ENCODE data around the gene ECE2.

ECE2 gene

DNA sequence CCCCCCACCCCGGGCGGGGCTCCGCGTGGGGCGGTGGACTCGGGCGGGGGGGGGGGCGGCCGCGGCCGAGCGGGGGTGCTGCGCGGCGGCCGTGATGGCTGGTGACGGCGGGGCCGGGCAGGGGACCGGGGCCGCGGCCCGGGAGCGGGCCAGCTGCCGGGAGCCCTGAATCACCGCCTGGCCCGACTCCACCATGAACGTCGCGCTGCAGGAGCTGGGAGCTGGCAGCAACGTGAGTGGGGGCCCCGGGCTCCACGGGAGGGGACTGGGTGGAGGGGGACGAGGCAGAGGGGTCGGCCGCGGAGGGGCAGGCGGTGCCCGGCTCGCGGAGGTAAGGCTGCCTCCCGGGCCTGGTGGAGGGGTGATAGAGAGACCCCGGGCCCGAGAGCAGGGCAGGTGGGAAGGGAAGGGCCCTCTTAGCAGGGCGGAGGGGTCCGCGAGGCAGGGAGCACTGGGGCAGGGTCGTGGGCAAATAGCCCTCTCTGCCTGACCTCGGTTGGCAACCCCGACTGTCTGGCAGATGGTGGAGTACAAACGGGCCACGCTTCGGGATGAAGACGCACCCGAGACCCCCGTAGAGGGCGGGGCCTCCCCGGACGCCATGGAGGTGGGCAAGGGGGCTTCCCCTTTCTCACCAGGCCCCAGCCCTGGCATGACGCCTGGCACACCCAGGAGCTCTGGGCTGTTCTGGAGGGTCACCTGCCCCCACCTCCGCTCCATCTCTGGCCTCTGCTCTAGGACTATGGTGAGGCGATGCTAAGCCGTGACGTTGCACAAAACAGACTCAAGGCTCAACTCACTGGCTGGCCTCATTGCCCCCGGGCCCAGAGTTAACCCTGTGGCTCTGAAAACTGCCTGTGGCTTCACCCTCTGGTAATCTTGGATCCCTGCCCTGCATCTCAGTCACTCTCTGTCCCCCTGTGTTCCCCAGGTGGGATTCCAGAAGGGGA, at the start of gene ECE2:
TSS of gene ECE2 (plus strand) at position 62 of the 950 bp plus-strand sequence. CDS start at position 194, 132 bp downstream.
- DNase-seq, result no peak

GRCh38 chr3:184227481-184227935, 48.3 kb upstream of the ECE2 start:
- peak; percentile 40 to 49 for DNase-seq

GRCh38 chr3:184228376-184229137, 47.3 kb upstream of the ECE2 start:
- no peak for DNase-seq

GRCh38 chr3:184229394-184230080, 46.3 kb upstream of the ECE2 start, which contains the start of gene VWA5B2:
TSS of gene VWA5B2 (plus strand) at chr3:184229585. CDS start at chr3:184230529, 944 bp downstream.
- peak; percentile 45 to 60 for DNase-seq

DNA sequence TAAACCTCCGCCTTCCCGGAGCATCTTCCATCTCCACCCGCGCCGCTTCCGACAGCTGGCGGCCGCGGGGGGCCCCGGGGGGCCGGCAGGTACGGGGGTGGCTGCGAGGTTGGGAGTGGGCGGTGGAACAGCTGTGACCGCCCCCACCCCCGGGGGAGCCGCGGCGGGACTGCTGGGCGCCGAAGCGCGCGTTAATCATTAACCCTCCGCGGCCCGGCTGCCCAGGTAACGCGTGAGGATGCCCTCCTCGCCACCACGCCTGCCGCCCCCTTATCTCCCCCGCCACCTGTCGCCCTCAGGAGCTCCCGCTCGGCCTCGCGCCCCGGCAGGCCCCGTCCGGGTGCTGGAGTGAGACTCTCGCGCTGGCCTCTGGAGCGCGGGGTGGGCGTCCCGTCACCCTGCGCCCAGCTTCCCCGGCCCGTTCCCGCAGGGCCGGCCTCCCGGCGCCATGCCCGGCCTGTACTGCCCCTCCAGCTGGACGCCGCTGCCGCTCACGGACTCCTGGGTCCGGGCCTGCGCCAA, 45.7 kb upstream of the ECE2 start:
- DNase-seq, result no peak

- no peak for DNase-seq
Measured at GRCh38 chr3:184230603-184231528, 45.0 kb upstream of the ECE2 start.

- DNase-seq, result no peak
Measured at GRCh38 chr3:184231671-184232070, 44.2 kb upstream of the ECE2 start.

DNA sequence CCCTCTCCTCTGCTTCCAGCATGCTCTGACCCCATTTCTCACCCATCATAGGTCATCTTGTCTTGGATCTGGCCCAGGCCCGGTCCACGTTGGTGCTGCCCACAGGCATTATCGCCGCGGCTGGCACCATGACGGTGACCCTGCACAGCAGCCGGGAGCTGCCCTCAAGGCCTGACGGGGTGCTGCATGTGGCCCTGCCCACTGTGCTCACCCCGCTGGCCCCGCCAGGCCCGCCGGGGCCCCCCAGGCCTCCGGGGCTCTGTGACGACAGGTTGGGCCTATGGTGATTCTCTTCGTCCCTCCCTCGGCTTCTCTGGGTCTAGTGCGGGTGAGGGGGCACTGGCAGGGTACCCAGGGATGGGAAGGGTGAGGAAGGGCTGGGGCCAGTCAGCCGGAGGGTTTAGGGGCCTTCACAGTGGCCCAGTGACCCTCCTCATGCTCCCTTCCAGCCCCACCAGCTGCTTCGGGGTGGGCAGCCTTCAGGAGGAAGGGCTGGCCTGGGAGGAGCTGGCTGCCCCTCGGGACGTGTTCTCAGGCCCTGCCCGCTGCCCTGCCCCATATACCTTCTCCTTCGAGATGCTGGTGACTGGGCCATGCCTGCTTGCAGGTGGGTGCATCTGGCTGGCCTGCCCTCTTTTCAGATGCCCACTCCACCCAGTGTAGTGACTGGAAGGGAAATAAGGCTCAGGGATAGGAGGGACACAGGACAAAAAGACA, 42.5 kb upstream of the ECE2 start:
- no peak for DNase-seq

GRCh38 chr3:184234224-184234623, 41.6 kb upstream of the ECE2 start:
- DNase-seq, result no peak

GRCh38 chr3:184234671-184235380, 41.0 kb upstream of the ECE2 start:
- DNase-seq, result no peak

DNA sequence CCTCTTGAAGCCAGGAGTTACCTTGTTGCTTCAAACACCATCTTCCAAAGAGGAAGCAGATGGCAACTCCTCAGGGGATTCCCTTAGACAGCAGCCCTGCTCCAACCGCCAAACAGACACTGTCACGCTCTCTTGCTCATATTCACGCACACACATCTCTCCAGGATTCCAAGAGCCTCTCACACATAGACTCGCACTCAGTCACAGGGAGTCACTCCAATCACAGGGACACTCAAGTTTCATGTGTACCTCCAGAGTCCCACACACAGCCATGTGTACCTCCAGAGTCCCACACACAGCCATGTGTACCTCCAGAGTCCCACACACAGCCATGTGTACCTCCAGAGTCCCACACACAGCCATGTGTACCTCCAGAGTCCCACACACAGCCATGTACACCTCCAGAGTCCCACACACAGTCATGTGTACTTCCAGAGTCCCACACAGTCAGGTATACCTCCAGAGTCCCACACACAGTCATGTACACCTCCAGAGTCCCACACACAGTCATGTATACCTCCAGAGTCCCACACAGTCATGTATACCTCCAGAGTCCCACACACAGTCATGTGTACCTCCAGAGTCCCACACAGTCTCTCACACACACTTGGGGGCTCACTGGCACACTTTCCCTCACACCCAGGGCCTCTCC, 40.3 kb upstream of the ECE2 start:
- DNase-seq, result no peak

DNA sequence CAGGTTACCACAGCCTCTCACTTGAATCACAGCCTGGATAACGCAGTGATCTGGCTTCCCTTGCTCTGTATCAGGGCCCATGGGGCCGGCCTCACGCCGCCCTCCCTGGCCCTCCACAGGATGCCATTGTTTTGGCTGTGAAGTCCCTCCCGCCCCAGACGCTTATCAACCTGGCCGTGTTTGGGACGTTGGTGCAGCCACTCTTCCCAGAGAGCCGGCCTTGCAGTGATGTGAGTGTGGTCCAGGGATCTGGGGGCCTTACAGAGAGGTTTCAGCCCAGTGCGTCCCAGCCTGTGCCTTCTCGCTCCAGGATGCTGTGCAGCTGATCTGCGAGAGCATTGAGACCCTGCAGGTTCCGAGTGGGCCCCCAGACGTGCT, 39.8 kb upstream of the ECE2 start:
- DNase-seq, result no peak

DNA sequence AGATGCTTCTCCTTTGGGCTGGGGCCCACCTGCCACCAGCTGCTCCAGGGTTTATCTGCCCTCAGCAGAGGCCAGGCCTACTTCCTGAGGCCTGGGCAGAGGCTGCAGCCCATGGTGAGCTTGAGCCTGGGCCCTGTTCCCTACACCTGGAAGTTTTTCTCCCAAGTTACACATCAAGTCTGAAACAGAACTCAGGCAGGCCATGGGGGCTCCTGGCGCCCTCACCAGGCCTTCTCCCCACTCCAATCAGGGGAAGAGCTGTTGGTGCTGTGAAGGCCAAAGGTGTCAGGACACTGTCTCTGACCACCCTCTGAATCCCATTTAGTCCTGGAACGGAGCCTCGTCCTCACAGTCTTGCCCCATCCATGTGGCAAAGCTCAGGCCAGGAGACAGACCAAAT, 39.2 kb upstream of the ECE2 start:
- DNase-seq, result no peak

DNA sequence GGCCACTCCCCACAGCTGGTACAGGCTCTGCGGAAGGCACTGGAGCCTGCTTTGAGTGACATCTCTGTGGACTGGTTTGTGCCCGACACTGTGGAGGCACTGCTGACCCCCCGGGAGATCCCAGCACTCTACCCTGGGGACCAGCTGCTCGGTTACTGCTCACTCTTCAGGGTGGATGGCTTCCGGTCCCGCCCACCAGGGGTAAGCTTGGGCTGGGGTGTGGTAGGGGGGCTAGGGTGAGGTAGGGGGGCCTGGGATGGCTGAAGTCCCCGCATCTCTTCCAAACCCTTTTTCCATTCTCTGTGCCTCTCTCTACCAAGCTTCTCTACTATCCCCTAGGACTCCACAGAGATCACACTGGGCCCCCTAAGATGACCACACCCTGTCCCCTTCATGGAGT, 38.6 kb upstream of the ECE2 start:
- no peak for DNase-seq

DNA sequence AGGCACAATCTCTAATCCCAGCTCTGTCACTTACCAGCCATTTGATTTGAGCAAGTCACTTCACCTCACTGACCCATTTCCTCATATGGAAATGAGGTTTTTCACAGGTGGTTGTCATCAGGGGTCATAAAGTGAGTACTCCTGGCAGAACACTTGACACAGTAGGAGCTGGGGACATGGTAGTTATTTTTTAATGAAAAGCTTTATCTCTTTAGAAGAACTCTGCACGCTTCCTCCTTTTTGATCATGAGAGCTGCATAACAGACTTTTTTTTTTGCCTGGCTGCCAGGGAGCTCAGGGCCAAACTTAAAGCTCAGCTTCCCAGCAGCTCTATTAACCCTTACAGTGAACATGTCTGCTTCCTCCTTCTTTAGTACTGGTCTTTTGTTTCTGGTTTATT, 38.0 kb upstream of the ECE2 start:
- DNase-seq, result no peak

DNA sequence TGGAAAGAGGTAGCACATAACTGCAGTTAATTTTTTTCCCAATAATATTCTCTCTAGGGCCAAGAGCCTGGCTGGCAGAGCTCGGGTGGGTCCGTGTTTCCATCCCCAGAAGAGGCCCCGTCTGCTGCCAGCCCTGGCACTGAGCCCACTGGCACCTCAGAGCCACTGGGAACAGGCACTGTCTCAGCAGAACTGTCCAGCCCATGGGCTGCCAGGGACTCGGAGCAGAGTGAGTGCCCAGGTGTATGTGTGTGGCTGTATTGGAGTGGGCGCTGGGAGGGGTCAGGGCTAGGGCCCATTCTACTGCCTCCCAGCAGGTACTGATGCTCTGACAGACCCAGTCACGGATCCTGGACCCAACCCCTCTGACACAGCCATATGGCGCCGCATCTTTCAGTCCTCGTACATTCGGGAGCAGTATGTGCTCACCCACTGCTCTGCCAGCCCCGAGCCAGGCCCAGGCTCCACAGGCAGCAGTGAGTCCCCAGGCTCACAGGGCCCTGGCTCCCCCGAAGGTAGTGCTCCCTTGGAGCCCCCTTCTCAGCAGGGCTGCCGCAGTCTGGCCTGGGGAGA, 37.5 kb upstream of the ECE2 start:
- no peak for DNase-seq

DNA sequence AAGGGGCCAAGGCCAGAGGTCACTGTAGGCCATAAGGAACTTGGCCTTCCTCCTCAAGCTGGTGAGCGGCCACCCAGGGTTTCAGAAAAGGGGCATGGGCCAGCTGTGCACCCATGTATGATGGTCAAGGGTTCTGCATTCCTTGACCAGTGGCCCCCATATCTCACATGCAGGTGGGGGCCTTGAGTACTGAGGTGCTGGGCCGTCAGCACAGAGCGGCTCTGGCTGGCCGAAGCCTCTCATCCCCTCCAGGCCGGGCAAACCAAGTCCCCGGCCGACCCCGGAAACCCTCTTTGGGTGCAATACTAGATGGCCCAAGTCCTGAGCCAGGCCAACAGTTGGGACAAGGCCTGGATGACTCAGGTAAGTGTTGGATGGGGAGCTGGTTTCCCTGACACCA, 36.6 kb upstream of the ECE2 start:
- DNase-seq, result no peak

- DNase-seq, result no peak
Measured at GRCh38 chr3:184239708-184240107, 36.1 kb upstream of the ECE2 start.

- no peak for DNase-seq
Measured at GRCh38 chr3:184240384-184241140, 35.3 kb upstream of the ECE2 start.
